DMS79 (cell line): ENCODE data around the gene TCL1A.
A peak's percentile ranks its signal among the peaks of the same experiment; 100 is the strongest.
"Not testable (repeated sequence)": the region's sequence is repeated elsewhere in the genome, so short reads cannot be mapped to it uniquely, and the experiment has no call there.

Experiments used
- DNase-seq: peaks from one replicate; lab custom pipeline; 2025; lab: John Stamatoyannopoulos, UW

Gene TCL1A, protein sequence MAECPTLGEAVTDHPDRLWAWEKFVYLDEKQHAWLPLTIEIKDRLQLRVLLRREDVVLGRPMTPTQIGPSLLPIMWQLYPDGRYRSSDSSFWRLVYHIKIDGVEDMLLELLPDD

GRCh38 chr14:95713596-95714371, at the start of gene TCL1A:
Gene TCL1A, minus strand, starts transcription at chr14:95714125. Its CDS starts 59 bp downstream, at chr14:95714066.
- DNase-seq: no peak

DNA sequence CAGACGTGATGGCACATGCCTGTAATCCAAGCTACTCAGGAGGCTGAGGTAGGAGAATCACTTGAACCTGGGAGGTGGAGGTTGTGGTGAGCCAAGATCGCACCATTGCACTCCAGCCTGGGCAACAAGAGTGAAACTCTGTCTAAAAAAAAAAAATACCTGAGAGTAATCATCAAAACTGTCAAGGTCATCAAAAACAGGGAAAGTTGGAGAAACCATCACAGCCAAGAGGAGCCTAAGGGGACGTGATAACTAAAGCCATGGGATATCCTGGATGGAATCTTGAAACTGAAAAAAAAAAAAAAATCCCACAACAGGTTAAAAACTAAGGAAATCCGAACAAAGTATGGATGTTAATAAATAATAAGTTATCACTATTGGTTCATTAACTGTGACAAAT, 49.1 kb upstream of the TCL1A start:
- not testable (repeated sequence) for DNase-seq

GRCh38 chr14:95761436-95761835, 47.5 kb upstream of the TCL1A start:
- no peak for DNase-seq

DNA sequence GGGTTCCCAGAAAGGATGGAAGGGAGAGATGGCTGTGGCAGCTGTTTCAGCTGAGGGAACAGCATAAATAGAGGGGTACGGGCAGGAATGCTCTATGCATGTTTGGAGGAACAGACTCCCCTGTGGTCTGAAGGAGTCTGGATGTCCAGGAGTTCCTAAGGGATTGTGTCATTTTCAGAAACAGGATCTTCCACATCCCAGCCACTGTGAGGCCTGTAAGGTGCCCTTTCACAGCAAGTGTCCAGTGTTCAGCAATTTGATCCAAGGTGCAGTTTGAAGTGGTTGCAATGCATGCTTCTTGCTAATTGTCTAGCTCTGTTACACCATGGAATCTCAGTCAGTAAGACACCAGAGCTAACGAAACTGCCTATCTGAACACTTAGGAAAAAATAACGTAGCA, 46.7 kb upstream of the TCL1A start:
- no peak for DNase-seq

DNA sequence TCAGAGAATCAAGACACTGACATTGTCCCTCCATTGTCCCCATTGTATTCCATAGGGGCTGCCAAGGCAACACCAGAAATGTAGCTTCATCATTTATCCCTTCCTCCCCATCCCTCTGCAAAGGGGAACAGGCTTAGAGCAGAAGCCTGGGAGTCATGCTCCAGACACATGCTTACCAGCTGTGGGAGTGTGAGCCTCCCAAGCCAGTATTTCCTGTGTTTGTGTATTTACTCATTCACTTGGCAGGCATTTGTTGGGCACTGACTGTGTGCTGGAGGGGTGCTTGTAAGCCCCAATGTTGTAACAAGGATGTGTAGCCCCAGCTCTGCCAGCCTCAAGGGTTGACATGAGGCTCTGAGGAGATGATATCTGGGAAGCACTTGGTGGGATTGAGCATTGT, 46.0 kb upstream of the TCL1A start:
- DNase-seq: no peak

DNA sequence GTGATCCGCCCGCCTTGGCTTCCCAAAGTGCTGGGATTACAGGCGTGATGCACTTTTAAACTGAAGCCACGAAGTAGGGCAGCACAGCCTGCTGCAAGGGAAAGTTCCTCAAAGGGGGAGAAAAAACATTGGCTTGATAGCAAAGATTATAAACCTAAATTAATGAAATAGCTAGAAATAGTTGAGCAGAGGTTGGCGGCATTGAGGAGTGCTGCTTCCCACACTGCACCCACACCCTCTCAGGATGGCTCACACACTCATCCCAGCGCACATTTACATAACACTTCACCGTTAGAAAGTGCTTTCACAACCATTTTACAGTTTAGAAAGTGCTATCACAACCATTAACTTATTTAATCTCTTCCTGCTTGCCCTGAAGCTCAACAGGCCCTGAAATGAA, 44.4 kb upstream of the TCL1A start:
- no peak for DNase-seq

GRCh38 chr14:95756751-95757150, 42.8 kb upstream of the TCL1A start:
- no peak for DNase-seq

DNA sequence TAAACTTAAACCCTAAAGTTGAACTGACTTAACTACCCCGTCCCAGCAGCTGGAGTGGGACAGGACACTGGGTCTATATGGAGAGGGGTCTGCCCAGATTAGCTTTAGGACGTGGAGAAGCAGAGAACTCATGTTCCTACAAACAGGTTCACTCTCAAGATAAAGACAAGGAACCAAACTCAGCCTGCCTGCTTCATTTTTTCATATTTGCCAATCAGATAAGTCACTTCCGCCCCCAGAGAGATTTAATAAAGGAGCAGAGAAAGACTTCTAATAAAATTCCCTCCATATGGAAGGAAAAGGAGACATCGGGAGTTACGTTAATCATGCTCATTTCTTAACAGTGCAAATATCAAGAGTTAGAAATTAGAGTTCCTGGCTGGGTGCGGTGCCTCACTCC, 42.2 kb upstream of the TCL1A start:
- no peak for DNase-seq

DNA sequence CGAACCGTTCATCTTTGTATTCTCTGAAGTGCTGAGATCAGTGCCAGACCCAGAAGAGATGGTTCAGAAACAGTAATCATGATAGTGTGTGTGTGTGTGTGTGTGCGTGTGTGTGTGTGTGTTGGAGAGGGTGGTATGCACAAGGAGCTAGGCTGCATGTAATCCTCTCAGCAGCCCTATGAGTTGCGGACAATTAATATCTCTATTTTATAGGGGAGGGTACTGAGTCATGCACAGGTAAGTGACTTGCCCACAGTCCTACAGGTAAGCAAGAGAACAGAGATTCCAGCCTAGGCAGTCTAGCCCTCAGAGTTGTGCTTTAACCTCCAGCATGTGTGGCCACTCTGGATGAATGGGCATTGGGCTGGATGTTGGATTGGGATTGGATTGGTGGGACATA, 27.9 kb upstream of the TCL1A start:
- no peak for DNase-seq

DNA sequence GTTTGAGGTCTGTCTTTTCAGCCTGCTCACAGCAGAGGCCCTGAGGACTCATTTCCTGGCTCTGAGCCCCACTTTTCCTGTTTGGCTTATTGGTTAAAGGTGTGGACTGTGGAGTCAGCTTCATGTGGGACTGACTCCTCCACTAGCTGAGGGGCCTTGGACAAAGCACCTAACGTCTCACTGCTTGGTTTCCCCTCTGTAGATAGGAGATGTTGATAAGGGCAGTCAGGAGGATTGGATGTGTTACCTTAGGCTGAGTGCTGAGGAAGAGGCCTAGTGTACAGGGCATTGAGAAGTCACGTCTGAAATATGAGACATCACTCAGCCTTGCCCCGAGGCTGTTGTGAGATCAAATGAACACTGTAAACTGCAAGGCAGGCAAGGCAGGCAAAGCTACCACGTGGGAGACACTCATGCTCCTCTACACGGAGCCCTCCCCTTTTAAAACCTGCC, 27.1 kb upstream of the TCL1A start:
- peak; percentile 97 for DNase-seq

DNA sequence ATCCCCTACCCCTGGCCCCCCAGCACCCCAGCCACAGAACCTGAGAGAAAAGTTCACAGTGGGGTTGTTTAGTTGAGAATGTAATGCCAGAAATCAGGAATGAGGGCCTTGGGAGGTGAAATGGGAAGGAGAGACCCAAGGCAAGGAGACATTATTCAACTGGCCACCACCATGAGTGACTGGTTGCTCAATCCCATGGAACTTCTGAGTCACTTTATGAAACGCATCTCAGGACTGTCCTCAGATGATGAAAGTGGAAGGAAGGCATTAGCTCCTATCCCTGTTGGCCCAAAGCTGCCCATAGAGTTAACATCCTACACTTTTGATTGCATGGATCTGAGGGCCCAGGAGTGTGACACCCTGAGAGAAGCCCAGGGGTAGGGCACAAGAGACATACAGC, 25.4 kb upstream of the TCL1A start:
- no peak for DNase-seq

- no peak for DNase-seq
Measured at GRCh38 chr14:95733212-95733611, 19.3 kb upstream of the TCL1A start.

GRCh38 chr14:95730126-95730525, 16.2 kb upstream of the TCL1A start:
- no peak for DNase-seq

- not testable (repeated sequence) for DNase-seq
Measured at GRCh38 chr14:95729402-95730028, 15.6 kb upstream of the TCL1A start.

DNA sequence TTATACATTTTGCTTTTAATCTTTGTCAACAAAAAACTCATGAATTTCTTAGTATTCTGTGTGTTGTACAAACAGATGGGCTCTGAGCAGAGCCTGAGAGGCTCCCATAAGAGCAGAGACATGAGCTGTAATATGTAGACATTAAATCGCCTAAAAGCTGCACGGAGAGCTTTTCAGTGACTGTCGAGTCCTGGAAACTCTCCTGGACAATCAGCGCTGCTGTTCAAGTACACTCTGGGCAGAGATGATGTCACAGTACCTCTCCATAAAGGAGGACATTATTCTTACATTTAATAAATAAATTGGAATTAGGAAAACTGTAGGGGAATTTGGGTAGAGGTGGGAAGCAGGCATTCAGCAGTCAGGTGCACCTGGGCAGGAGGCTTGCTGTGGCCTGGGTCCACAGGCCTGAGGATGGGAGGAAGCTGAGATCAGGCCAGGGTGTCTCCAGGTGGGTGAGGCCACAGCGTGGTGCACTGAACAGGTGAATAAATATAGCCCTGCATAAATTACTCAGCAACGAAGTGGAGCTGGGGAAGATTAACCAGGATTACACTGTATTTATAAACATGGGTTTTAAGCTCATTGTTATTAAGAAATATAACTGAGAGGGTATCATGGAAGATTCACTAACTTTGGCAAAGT, 13.3 kb upstream of the TCL1A start:
- DNase-seq: no peak

GRCh38 chr14:95725685-95726336, 11.9 kb upstream of the TCL1A start:
- no peak for DNase-seq

GRCh38 chr14:95722525-95723190, 8.7 kb upstream of the TCL1A start:
- DNase-seq: no peak

DNA sequence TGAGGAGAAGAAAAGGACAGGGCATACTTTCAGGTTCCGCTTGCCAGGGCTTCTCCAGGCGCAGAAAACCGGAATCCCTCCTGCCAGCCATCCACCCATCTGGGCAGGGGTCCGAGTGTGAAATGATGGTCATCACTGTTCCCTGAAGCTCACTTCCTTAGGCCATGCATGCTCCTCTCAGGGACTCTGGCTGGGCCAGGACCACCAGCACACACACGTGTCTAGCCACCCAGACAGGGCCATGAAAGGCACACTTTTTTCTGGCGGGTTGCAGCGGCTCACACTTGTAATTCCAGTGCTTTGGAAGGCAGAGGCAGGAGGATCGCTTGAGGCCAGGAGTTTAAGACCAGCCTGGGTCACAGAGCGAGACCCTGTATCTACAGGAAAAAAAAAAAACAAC, 1.5 kb downstream of the TCL1A start:
- no peak for DNase-seq

DNA sequence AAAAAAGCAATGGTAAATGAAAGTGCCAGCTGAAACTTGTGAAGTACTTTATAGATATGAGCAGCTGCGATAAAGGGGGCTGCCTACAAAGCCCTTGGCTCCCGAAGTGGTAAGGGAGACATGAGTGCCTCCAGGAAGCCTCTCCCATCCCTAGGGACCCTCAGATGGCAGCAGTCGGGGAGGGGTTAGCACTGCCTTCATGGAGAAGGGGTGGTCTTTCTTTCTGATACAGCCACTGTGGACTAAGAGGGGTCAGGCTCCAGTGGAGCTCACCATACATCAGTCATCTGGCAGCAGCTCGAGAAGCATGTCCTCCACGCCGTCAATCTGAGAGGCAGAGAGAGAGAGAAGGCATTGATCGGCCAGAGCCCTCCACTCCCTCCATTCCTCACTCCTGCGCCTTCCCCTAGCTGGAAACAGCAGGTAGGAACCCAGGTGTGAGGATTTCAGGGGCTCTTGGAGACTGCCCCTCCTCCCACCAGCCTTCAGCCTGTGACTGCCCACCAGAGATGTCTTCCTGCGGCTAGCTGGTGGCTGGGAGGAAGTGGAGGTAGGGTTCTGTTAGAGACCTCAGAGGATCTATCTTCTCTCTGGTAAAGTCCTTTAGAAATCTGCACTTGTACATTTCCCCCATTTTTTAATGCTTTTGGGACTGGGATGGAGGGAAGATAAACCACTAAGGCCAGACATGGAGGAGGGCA, 2.3 kb downstream of the TCL1A start:
- DNase-seq: no peak

GRCh38 chr14:95710106-95710505, 3.8 kb downstream of the TCL1A start:
- no peak for DNase-seq

GRCh38 chr14:95707327-95707726, 6.6 kb downstream of the TCL1A start:
- no peak for DNase-seq
